ENCODE results near the gene KIF4B. TPM values are rescaled to one million over a fixed set of nuclear protein-coding genes. Genes with fewer than 3 reads are reported as not detected.

KIF4B gene
- total and polyA plus RNA-seq, 2 of the 8 experiments (the other 6 are each of a cell fraction or from before 2014, with no cell fraction given): 0.02 to 0.15 TPM

DNA sequence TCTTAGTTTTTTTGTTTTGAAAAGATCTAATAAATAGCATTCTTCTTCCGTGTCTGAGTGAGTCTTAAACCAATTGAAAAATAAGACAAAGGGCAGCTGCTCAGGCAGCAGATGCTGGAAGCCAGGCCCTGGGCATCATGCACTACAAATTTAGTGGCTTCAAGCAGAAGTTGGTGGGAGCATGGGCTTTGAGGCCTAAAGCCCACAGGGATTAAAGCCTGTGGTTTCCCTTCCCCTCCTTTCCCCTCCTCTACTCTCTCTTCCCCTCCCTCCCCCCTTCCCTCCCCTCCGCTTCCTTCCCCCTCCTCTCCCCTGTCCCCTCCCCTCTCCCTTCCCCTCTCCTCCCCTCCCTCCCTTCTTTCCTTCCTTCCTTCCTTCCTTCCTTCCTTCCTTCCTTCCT lies 20.1 kb upstream of the KIF4B start:
- Histone ChIP-seq H2BK15ac (ENCODE audit: low read length) (no peak overlapping the region), H3K56ac (replicated peaks; ENCODE audit: insufficient read length, low read depth, low read length) (no peak overlapping the region), H3K79me1 (ENCODE audit: low read depth, low read length) (no peaks in the 10 kb centered on the region), H3K4me1 (replicated peaks in 1 of 4; ENCODE audit: control insufficient read depth in 3 of 4, insufficient read depth in 4 of 4, low read length in 3 of 4) (no peaks in the 10 kb centered on the region; a peak in 1 of 7 replicates), H2AK5ac (ENCODE audit: low read depth, low read length) (no peak overlapping the region), H3K4ac (replicated peaks; ENCODE audit: insufficient read length, low read depth, low read length) (no peak overlapping the region), H3K36me3 (ENCODE audit: control insufficient read depth in 2 of 4, insufficient read depth in 4 of 4, low read length in 3 of 4) (no peaks in the 10 kb centered on the region), H3K79me2 (ENCODE audit: control insufficient read depth in 1 of 2, insufficient read depth in 2 of 2, low read length in 2 of 2) (no peaks in the 10 kb centered on the region), H2BK12ac (ENCODE audit: low read depth, low read length) (no peak overlapping the region), H2AFZ (ENCODE audit: low read length) (no peak overlapping the region), H3K4me3 (ENCODE audit: extremely low read depth in 1 of 4, insufficient read depth in 2 of 4, low read depth in 3 of 4, low read length in 4 of 4) (no peak overlapping the region), H2BK120ac (replicated peaks; ENCODE audit: low read depth, low read length) (no peak overlapping the region), H3K9me3 (ENCODE audit: insufficient read depth in 2 of 2, low read depth in 1 of 2, low read length in 1 of 2) (no peaks in the 10 kb centered on the region), H3K18ac (ENCODE audit: extremely low read depth, low read length) (no peak overlapping the region), H4K5ac (ENCODE audit: insufficient read length, low read depth, low read length) (no peak overlapping the region), H3K23me2 (ENCODE audit: low read depth, low read length) (no peaks in the 10 kb centered on the region), H3K27me3 (replicated peaks in 1 of 4; ENCODE audit: control insufficient read depth in 3 of 4, extremely low read depth in 1 of 4, insufficient read depth in 3 of 4, low read length in 3 of 4) (no peaks in the 10 kb centered on the region), H4K91ac (replicated peaks; ENCODE audit: insufficient read length, low read length) (no peak overlapping the region), H3K4me2 (ENCODE audit: insufficient read depth in 1 of 2, low read depth in 2 of 2, low read length in 2 of 2) (no peak overlapping the region), H3K9ac (replicated peaks in 1 of 4; ENCODE audit: extremely low read depth in 1 of 4, low read depth in 3 of 4, low read length in 3 of 4) (no peak overlapping the region), H3K23ac (ENCODE audit: insufficient read length) (no peak overlapping the region), H3K27ac (ENCODE audit: low read depth, low read length) (no peak overlapping the region), H3K14ac (ENCODE audit: insufficient read length) (no peak overlapping the region), H4K20me1 (replicated peaks in 1 of 2; ENCODE audit: control insufficient read depth in 1 of 2, insufficient read depth in 2 of 2, low read length in 2 of 2) (no peaks in the 10 kb centered on the region), H4K8ac (ENCODE audit: extremely low read depth, insufficient read depth, low read length) (no peak overlapping the region), H2BK20ac (ENCODE audit: low read length) (no peak overlapping the region), H2BK5ac (ENCODE audit: low read depth, low read length) (no peak overlapping the region)
- ChIA-PET POLR2A (ENCODE audit: partially characterized antibody) (no interaction called here), CTCF (ENCODE audit: partially characterized antibody) (interaction anchor here (1.0 to 25.5 kb wide), 4 partner anchors 12 to 34 kb away, joined by 3 to 471 read pairs (median 54); no protein-coding TSS in a partner anchor)
- WGBS, 2 experiments (ENCODE audit: extremely low coverage in 1 of 2, insufficient coverage in 1 of 2, insufficient read length in 1 of 2, insufficient replicate concordance in 2 of 2, low coverage in 1 of 2, low lambda C conversion rate in 2 of 2, missing lambda C conversion rate in 1 of 2): 79% methylated on average over 1 of the region's 2 CpGs; no CpG with 5 or more reads in 1 of the 2 experiments
- DNase-seq (ENCODE audit: low read depth in 1 of 2, low spot score in 2 of 2): no peak
- no peak for FAIRE-seq
- TF ChIP-seq TAF7 (optimal IDR thresholded peaks at IDR 0.05; ENCODE audit: borderline replicate concordance, low read depth, low read length): no peak
- no peak for TF ChIP-seq SP1 (IDR thresholded peaks at IDR 0.05; ENCODE audit: low read depth, low read length)
- TF ChIP-seq KDM5A (IDR thresholded peaks at IDR 0.05; ENCODE audit: low read length): no peak
- TF ChIP-seq, protein P1, sequence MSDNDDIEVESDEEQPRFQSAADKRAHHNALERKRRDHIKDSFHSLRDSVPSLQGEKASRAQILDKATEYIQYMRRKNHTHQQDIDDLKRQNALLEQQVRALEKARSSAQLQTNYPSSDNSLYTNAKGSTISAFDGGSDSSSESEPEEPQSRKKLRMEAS (IDR thresholded peaks at IDR 0.05): no peak
- TF ChIP-seq TEAD4 (IDR thresholded peaks at IDR 0.05; ENCODE audit: low read depth, low read length): no peak
- TF ChIP-seq FOSL1 (IDR thresholded peaks at IDR 0.05; ENCODE audit: insufficient read depth, low read depth, low read length): no peak
- no peak for TF ChIP-seq TBP (IDR thresholded peaks at IDR 0.05; ENCODE audit: low read depth, low read length)
- TF ChIP-seq YY1 (IDR thresholded peaks at IDR 0.05; ENCODE audit: low read depth, low read length): no peak
- no peak for TF ChIP-seq SP4 (IDR thresholded peaks at IDR 0.05; ENCODE audit: low read length)
- no peak for TF ChIP-seq KDM4A (IDR thresholded peaks at IDR 0.05; ENCODE audit: low read depth, low read length, severe bottlenecking)
- TF ChIP-seq SIRT6 (IDR thresholded peaks at IDR 0.05; ENCODE audit: low read length): no peak
- no peak for TF ChIP-seq CTCF (IDR thresholded peaks at IDR 0.05; ENCODE audit: control extremely low read depth in 1 of 3, insufficient read depth in 1 of 3, low read depth in 1 of 3, low read length in 3 of 3)
- no peak for TF ChIP-seq SIN3A (conservative IDR thresholded peaks at IDR 0.05 in 1 of 2, IDR thresholded peaks at IDR 0.05 in 1 of 2; ENCODE audit: low read depth in 1 of 2, low read length in 2 of 2)

All from H1 (cell line).